HG03064 (cell line): ENCODE results near the gene SELENOO.

Experiments used
- ATAC-seq: cut with Tn5 transposase; IDR thresholded peaks from one replicate; pipeline ENCODE4 v1.9.1; 2021; ENCODE audit warnings: low read depth; ENCODE audit not compliant: unreplicated experiment

SELENOO gene

GRCh38 chr22:50250555-50251476, 50.0 kb downstream of the SELENOO start, which contains the start of gene HDAC10:
Gene HDAC10, minus strand, starts transcription at chr22:50251265. Its CDS starts 233 bp downstream, at chr22:50251032.
- peak; percentile 42 for ATAC-seq

DNA sequence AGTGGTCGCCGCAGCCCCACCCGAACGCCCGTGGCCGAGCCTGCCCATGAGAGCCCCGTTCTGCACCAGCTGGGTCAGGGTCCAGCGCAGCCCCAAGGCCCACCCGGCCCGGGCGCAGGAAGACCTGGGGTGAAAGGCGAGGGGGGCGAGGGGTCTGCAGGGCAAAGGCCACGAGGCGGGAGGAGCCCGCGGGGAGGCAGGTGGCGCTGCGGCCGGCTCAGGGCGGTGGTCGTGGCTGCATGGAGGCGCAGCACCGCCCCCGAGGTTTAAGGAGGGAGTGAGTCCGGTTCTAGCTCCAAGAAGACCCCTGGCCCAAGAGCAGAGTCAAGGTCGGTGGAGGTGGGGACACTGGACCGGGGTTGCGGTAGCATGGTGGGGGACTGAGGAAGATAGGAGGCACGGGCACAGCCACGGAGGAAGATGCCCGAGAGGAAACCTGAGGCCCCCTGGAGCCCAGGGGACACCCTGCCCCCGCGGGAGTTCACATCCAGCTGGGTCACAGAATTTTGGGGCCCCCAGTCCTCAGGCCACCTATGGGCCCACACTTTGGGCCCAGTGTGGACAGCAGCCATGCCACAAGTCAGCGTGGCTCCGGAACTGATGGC, 50.8 kb downstream of the SELENOO start:
- ATAC-seq: no peak

GRCh38 chr22:50252082-50253045, 51.6 kb downstream of the SELENOO start:
- no peak for ATAC-seq

DNA sequence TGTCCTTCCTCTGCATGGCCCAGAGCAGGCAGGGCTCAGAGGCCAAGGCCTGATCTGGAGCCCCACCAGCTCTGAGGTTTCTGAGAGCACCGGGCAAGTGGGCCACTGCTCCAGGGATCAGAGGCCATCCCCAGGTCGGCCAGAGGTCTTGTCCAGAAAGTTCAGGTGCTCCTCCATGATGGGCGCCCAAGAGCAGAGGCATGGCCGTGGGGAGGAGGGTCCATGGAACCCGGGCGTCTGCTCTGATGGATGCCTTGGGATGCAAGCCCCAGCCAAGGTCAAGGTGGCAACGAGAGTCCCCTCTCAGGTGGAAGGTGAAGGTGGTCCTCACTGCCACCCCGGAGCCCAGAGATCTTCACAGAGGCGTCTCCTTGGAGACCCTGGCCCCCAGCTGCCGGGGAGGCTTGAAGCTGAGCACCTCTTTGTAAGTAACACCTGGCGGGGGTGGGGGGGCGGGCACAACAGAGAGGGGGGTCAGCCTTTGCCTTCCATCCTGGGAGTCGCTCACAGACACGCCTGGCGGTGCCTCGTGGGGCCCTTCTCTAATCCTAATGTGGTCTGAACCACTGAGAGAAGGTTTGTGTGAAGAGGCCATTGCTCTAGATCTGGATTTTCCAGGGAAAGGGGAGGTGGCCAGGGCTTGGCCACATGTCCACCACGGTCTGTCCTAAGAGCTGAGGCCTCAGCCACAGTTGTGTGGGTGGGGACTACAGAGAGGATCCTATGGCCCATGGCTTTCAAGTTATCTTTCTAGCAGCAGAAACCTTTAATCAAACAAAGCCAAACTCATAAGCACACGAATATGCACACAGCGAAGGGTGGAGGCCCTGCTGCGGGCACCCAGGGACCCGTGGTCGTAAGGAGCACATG, 52.5 kb downstream of the SELENOO start:
- no peak for ATAC-seq

- no peak for ATAC-seq
These were observed 53.1 kb downstream of the SELENOO start for GRCh38 chr22:50253941-50254340.

DNA sequence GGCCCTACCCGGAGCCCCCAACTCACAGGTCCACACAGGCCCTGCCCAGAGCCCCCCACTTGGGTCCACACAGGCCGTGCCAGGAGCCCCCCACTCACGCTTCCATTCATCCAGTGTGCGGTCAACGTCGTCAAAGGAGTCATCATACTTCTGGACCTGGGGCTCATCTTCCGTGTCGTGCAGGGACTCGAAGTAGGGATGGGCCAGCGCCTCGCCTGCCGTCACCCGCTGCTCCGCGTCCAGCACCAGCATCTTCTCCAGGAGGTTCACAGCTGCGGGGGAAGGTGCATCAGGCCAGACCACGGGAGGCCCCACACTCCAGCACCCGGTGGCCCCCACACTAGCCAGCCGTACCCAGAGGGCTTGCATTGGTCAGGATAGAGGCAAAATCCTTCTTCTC, 54.3 kb downstream of the SELENOO start:
- ATAC-seq: no peak

DNA sequence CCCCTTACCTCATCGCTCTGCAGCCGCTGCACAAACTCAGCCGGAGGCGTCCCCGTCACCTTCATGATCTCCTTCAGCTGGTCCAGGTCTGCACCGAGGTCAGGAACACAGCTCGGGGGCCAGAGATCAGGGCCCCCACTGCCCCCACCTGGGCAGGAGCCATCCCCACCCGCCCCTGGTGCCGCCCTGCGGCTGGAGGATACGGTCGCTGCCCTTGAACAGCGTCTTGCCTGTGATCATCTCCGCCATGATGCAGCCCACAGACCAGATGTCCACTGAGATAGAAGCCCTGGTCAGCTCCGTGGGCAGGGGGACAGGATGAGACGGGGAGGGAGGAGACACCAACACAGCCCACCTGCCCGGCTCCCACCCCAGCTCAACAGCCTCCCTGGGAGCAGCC, 54.8 kb downstream of the SELENOO start:
- no peak for ATAC-seq

DNA sequence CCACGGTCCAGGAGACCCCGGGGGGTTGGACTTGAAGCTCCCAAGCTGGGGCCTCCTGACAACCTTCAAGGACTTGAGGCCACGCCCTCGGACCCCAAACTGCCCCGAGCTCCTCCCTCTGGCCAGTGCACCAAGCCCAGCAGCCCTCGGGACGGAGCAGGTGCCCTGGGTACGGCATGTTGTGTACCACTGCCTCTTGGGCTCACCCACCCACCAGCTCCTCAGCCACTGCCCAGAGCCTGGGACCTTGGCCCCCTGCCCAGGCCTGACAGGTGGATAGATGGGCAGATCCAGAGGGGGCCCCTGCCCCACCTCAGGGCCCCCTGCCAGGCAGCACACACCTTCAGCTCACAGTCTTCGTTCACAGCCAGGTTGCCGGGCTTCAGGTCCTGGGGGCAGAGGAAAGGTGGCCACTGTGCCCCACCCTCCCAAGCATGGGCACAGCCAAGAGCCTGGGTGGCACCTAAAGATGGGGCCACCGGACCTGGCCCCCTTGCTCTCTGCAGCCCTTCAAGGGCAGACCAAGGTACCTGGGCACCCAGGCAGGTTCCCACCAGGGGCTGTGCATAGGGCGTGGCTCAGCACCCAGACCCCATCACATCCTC, 55.5 kb downstream of the SELENOO start:
- ATAC-seq: no peak

DNA sequence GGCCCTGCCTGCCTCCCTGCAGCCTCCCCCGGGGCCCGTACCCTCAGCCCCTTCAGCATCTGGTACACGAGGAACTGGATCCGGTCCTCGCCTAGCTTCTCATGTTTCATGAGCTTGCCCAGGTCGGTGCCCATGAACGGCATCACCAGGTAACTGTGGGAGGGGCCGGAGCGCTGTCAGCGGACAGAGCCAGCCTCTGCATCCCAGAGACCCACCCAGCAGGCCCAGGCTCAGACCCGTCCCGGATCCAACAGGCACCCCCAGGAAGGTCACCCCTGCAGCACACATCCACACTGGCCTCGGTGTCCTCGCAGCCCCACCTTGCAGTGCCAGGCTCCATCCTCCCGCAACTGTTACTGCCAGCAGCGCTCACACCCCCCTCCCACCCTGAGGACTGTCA, 56.2 kb downstream of the SELENOO start:
- no peak for ATAC-seq

DNA sequence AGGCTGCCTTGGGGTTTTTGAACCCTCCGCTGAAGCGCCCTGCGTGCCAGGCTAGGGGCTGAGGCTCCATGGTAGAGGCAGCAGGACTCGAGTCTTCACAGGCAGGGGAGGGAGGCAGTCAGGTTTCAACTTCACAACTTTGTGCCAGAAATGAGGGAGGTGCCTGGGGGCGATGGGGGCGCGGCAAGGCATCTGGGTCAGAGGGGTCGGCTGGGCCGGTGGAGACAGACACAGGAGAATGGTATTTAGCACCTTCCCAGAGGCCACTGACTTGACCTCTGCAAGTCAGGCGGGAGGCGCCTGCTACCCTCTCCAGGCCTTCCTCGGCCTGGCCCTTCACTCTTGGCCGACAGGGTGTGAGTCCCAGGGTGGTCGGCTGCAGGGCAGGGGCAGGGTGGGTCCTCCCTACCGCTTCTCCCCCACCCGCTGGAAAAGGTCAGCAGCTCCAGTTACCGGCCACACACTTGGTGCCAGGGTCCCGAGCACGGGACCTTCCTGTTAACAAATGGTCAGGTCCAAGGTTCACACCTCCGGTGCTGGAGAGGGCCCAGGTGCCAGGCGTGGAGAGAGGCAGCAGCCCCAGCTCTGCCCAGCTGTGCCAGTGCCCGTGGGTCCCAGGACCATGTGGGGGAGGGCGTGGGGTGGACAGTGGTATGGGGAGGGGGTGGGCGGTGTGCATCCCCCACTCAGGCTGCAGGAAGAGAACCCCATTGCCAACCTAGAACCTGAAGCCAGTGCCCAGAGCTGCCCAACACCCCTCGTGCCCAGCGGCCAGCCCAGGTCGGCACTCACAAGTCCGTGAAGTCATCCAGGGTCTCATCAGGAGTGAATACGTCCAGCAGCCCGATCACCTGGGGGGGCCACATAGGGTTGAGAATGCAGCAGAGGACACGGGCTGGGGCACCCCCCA, 56.9 kb downstream of the SELENOO start:
- ATAC-seq: no peak

DNA sequence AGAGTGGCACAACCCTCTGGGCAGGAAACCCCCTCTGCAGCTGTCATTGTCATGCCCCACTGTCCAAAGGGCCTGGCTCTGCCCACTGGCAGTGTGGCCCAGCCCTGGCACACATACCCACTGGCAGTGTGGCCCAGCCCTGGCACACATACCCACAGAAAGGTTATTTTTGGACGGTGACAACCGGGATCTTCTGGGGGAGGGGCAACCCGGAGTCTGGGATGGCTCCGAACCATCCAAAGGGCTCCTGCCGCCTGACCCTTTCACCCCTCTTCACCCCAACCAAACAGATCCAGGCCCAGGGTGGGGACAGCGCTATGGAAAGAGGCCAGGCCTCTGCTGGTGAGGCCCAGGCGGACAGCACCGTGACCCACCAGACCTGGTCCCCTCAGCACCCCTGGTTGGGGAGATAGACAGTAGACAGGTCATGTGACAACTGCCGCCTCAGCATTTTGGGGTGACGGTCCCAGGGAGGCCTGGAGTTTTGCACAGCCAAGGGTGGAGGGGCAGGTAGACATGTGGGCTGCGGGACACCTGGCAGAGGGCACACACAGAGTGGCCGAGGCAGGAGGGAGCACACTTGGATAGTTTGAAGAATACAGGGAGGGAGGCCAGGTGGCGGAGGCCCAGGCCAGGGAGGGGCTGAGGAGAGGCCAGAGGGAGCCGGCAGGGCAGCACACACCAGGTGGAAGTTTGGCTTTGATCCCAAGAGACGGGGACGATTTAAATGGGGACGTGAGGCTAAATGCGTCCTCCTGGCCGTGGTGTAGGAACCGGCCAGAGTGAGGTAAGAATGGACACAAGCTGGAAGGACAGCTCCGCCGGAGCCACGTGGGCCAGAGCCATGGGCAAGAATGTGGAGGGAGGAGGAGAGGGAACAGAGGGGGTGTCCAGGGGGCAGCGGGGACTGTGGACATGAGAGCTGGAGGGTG, 57.8 kb downstream of the SELENOO start:
- no peak for ATAC-seq

DNA sequence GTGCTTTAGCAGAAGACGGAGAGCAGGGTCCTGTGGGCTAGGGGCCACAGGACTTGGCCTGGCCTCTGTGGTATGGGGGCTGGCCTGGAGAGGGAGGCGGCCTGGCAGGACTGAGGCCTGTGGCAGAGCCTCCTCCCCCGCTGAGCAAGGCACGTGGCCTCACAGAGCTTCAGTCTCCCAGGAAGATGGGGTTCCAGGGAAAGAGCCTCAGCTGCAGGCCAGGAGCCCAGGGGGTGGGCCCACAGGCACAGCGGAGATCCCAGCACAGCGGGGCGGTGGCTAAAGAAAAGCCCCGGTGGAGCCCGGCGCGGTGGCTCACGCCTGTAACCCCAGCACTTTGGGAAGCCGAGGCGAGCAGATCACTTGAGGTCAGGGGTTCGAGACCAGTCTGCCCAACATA, 58.5 kb downstream of the SELENOO start:
- ATAC-seq: no peak

- no peak for ATAC-seq
These were observed 59.6 kb downstream of the SELENOO start for GRCh38 chr22:50260434-50260800.

DNA sequence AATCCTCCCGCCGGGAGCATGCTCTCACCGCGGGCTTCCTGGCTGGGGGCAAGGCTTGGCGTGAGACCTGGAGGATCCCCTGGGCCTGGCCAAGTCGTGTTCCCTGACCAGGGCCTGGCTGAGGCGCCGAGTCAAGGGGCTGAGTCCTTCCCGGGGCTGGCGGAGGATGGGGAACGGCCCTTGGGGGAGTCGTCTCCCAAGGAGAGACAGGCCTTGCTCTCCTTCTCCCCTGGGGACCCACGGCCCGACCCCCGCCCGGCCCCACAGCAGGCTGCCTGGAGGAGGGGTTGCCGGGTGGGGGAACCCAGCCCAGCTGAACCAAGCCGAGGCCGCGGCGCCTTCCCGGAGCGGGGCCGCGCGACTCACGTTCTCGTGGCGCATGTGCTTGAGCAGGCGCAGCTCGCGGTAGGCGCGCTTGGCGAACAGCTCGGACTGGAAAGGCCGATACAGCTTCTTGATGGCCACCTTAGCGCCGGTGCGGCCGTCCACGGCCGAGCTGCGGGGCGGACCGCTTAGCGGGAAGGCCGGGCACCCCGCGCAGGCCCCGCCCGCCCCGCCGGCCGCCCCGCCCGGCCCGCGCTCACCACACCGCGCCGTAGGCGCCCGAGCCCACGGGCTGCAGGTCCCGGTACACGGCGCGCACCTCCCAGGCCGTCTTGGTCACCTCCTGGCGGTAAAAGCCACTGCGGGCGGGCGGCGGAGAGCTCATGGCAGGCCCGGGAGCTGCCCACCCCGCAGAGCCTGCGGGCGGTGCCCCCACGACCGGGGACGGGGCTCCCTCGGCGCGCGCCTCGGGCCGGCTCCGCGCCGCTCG, 60.2 kb downstream of the SELENOO start:
- no peak for ATAC-seq

GRCh38 chr22:50261615-50262459, 61.0 kb downstream of the SELENOO start, which contains the start of gene MAPK12:
Gene MAPK12, minus strand, starts transcription at chr22:50261683. Its CDS starts 174 bp downstream, at chr22:50261509.
- no peak for ATAC-seq
